Measurements from ENCODE around the gene MGAT3. TPM values are rescaled to one million over a fixed set of nuclear protein-coding genes. Genes with fewer than 3 reads are reported as not detected.

MGAT3 gene
- polyA plus RNA-seq, 1 donor from 2014 or later: 29.1 TPM

- no peaks in the 10 kb centered on the region for H3K36me3 ChIP-seq (ENCODE audit: insufficient read depth, low read length)
- no peak overlapping the region for H3K4me3 ChIP-seq (ENCODE audit: low read length)
- H4K20me1 ChIP-seq (ENCODE audit: insufficient read depth): no peaks in the 10 kb centered on the region
- no peak overlapping the region for H3K9ac ChIP-seq (ENCODE audit: low read length)
- H3K9me3 ChIP-seq (ENCODE audit: low read length): no peaks in the 10 kb centered on the region
- no peak overlapping the region for H3K4me2 ChIP-seq (ENCODE audit: low read length)
- no peaks in the 10 kb centered on the region for H3K9me2 ChIP-seq (ENCODE audit: insufficient read depth, low read length)
- H3K27me3 ChIP-seq (ENCODE audit: insufficient read depth, low read depth, low read length): no peaks in the 10 kb centered on the region
- no peak overlapping the region for H2AFZ ChIP-seq (ENCODE audit: low read depth, low read length)
- H3K27ac ChIP-seq (ENCODE audit: low read length): no peak overlapping the region
- no peak for TF ChIP-seq MXI1 (conservative IDR thresholded peaks at IDR 0.05; ENCODE audit: poor library complexity, severe bottlenecking)
- no peak for TF ChIP-seq REST (IDR thresholded peaks at IDR 0.05; ENCODE audit: borderline replicate concordance)
- no peak for TF ChIP-seq POLR2AphosphoS5 (IDR thresholded peaks at IDR 0.05)
- no peak for TF ChIP-seq TAF1 (IDR thresholded peaks at IDR 0.05; ENCODE audit: low read depth)
- no peak for TF ChIP-seq EZH2 (IDR thresholded peaks at IDR 0.05; ENCODE audit: borderline replicate concordance, insufficient read depth, low read length, poor library complexity, severe bottlenecking)
- TF ChIP-seq EP300 (conservative IDR thresholded peaks at IDR 0.05; ENCODE audit: poor library complexity, severe bottlenecking): no peak
- TF ChIP-seq, protein P1, sequence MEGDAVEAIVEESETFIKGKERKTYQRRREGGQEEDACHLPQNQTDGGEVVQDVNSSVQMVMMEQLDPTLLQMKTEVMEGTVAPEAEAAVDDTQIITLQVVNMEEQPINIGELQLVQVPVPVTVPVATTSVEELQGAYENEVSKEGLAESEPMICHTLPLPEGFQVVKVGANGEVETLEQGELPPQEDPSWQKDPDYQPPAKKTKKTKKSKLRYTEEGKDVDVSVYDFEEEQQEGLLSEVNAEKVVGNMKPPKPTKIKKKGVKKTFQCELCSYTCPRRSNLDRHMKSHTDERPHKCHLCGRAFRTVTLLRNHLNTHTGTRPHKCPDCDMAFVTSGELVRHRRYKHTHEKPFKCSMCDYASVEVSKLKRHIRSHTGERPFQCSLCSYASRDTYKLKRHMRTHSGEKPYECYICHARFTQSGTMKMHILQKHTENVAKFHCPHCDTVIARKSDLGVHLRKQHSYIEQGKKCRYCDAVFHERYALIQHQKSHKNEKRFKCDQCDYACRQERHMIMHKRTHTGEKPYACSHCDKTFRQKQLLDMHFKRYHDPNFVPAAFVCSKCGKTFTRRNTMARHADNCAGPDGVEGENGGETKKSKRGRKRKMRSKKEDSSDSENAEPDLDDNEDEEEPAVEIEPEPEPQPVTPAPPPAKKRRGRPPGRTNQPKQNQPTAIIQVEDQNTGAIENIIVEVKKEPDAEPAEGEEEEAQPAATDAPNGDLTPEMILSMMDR (IDR thresholded peaks at IDR 0.05; ENCODE audit: poor library complexity, severe bottlenecking): no peak
- TF ChIP-seq RAD21 (conservative IDR thresholded peaks at IDR 0.05): no peak
- no peak for TF ChIP-seq SMC3 (conservative IDR thresholded peaks at IDR 0.05; ENCODE audit: poor library complexity)
- no peaks in the 10 kb centered on the region for H3F3A ChIP-seq (ENCODE audit: insufficient read depth, low read length, poor library complexity, severe bottlenecking)
- peaks cover 7% of the 10 kb centered on the region for H3K79me2 ChIP-seq (replicated peaks; ENCODE audit: insufficient read depth, low read length)
These were observed 79.9 kb downstream of the MGAT3 start for GRCh38 chr22:39536711-39537110.

GRCh38 chr22:39537975-39538374 lies 81.2 kb downstream of the MGAT3 start:
- Histone ChIP-seq H3K4me2 (ENCODE audit: low read length) (no peak overlapping the region), H3K9ac (ENCODE audit: low read length) (no peak overlapping the region), H3K36me3 (ENCODE audit: insufficient read depth, low read length) (no peaks in the 10 kb centered on the region), H3K4me3 (ENCODE audit: low read length) (no peak overlapping the region), H4K20me1 (ENCODE audit: insufficient read depth) (no peaks in the 10 kb centered on the region), H3K9me3 (ENCODE audit: low read length) (no peaks in the 10 kb centered on the region), H3F3A (ENCODE audit: insufficient read depth, low read length, poor library complexity, severe bottlenecking) (no peaks in the 10 kb centered on the region), H3K27ac (ENCODE audit: low read length) (no peak overlapping the region), H3K79me2 (replicated peaks; ENCODE audit: insufficient read depth, low read length) (no peaks in the 10 kb centered on the region), H2AFZ (ENCODE audit: low read depth, low read length) (no peak overlapping the region), H3K9me2 (ENCODE audit: insufficient read depth, low read length) (no peaks in the 10 kb centered on the region), H3K27me3 (ENCODE audit: insufficient read depth, low read depth, low read length) (no peaks in the 10 kb centered on the region)
- TF ChIP-seq TAF1 (IDR thresholded peaks at IDR 0.05; ENCODE audit: low read depth) (no peak), REST (IDR thresholded peaks at IDR 0.05; ENCODE audit: borderline replicate concordance) (no peak), EZH2 (IDR thresholded peaks at IDR 0.05; ENCODE audit: borderline replicate concordance, insufficient read depth, low read length, poor library complexity, severe bottlenecking) (no peak), POLR2AphosphoS5 (IDR thresholded peaks at IDR 0.05) (no peak), SMC3 (conservative IDR thresholded peaks at IDR 0.05; ENCODE audit: poor library complexity) (no peak), EP300 (conservative IDR thresholded peaks at IDR 0.05; ENCODE audit: poor library complexity, severe bottlenecking) (no peak), RAD21 (conservative IDR thresholded peaks at IDR 0.05) (no peak), MXI1 (conservative IDR thresholded peaks at IDR 0.05; ENCODE audit: poor library complexity, severe bottlenecking) (no peak)
- TF ChIP-seq, protein P1 (IDR thresholded peaks at IDR 0.05; ENCODE audit: poor library complexity, severe bottlenecking): no peak

Data from neural cell (in vitro differentiated cells).